ENCODE measurements around the gene YJEFN3. TPM values are rescaled to one million over a fixed set of nuclear protein-coding genes. Genes with fewer than 3 reads are reported as not detected.

YJEFN3 gene
- total RNA-seq, 1 donor from 2014 or later = 21.6 TPM

DNA sequence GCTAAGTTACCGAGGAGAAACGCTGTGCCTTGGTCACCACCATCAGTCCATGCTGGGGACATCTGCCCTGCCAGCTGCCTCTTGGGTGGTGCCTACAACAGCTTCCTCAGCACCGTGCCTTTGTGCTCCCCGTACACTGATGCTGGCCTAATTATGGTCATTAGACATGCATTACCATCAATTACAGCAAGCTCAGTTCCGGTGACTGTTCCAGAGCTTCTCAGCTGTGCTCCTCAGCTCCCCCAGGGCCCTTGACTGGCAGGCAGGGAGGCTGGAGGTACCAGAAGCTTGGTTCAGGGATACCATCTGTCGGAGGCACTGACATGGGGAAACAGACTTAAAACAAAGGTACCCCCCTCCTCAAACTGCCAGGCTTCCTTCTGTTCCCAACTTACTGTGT is 49.5 kb downstream of the YJEFN3 start:
- peaks cover 18% of the 10 kb centered on the region for H3K9me3 Mint-ChIP-seq (ENCODE audit: unreplicated experiment)
- peaks cover 16% of the 10 kb centered on the region for H3K27me3 Mint-ChIP-seq (ENCODE audit: unreplicated experiment)
- peak; percentile 83 for DNase-seq
- H3K4me1 Mint-ChIP-seq (ENCODE audit: low read depth, unreplicated experiment) = peaks cover 34% of the 10 kb centered on the region
- peak overlapping the region; percentile 63 for H3K4me3 Mint-ChIP-seq (ENCODE audit: unreplicated experiment)
- peak overlapping the region; percentile 99 for H3K27ac Mint-ChIP-seq (ENCODE audit: unreplicated experiment)
- TF ChIP-seq, protein P1, sequence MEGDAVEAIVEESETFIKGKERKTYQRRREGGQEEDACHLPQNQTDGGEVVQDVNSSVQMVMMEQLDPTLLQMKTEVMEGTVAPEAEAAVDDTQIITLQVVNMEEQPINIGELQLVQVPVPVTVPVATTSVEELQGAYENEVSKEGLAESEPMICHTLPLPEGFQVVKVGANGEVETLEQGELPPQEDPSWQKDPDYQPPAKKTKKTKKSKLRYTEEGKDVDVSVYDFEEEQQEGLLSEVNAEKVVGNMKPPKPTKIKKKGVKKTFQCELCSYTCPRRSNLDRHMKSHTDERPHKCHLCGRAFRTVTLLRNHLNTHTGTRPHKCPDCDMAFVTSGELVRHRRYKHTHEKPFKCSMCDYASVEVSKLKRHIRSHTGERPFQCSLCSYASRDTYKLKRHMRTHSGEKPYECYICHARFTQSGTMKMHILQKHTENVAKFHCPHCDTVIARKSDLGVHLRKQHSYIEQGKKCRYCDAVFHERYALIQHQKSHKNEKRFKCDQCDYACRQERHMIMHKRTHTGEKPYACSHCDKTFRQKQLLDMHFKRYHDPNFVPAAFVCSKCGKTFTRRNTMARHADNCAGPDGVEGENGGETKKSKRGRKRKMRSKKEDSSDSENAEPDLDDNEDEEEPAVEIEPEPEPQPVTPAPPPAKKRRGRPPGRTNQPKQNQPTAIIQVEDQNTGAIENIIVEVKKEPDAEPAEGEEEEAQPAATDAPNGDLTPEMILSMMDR (IDR thresholded peaks at IDR 0.05; ENCODE audit: partially characterized antibody, unreplicated experiment) = no peak
- no peaks in the 10 kb centered on the region for H3K36me3 Mint-ChIP-seq (ENCODE audit: unreplicated experiment)

DNA sequence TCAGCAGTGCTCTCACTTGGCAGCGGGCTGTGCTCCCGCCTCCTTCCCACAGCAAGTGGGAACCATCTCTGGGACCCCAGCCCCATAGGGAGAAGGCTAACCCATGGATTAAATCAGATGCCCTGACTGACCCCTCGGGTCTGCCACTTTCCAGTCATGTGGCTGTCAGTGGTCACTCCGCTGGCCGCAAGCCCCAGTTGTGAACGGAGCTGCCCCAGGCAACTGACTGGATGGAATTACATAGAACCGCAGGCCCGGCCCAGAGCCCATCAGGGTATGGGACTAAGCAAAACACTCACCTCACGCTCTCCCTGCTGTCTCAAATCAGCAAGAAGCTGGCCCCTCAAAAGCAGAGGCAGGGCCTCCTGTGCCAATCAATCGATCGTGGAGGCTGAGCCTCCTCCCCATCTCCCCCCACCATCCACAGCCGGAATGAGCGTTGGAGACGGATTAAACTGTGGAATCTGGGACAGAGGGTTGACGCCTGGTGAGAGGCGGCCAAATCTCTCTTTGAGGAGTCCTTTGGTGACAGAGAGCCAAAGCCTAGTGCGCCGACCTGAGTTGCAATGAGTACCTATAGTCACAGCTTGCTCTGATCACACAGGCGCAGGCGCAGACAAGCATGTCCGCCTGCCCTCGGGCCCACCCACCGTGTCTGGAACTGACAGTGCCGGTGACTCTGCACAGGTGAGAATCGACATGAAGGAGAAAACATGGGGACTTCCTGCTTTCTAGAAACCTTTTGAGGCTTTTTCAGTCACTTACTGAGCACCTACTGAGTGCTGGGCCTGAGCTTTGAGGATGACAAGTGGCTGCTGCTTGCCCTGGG is 51.0 kb downstream of the YJEFN3 start:
- Mint-ChIP-seq H3K9me3 (ENCODE audit: unreplicated experiment) (peaks cover 18% of the 10 kb centered on the region), H3K27me3 (ENCODE audit: unreplicated experiment) (peaks cover 16% of the 10 kb centered on the region), H3K27ac (ENCODE audit: unreplicated experiment) (peak overlapping the region; percentile 99), H3K4me1 (ENCODE audit: low read depth, unreplicated experiment) (peaks cover 29% of the 10 kb centered on the region), H3K36me3 (ENCODE audit: unreplicated experiment) (no peaks in the 10 kb centered on the region), H3K4me3 (ENCODE audit: unreplicated experiment) (peak overlapping the region; percentile 50)
- peak; percentile 30 for DNase-seq
- TF ChIP-seq, protein P1 (IDR thresholded peaks at IDR 0.05; ENCODE audit: partially characterized antibody, unreplicated experiment) = no peak

DNA sequence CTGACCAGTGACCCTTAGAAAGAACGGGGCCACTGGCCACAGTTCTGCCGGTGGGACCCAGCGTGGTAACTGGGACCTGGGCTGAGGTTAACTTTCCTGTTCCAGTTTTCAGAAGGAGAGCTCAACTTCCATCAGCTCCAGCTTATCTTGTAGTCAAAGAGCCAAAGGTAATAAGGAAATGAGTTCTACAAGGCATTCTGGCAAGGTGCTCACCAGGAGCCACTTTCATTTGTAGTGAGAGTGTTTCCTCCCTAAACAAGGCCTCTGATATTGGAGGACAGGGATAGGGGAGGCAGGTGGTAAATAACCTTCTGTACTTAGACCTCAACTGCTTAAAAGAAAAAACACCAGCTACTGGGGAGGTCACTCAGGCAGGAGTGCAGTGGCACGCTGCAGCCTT is 51.7 kb downstream of the YJEFN3 start:
- DNase-seq = no peak
- Mint-ChIP-seq H3K4me3 (ENCODE audit: unreplicated experiment) (no peak overlapping the region), H3K27me3 (ENCODE audit: unreplicated experiment) (peaks cover 17% of the 10 kb centered on the region), H3K4me1 (ENCODE audit: low read depth, unreplicated experiment) (peaks cover 31% of the 10 kb centered on the region), H3K27ac (ENCODE audit: unreplicated experiment) (no peak overlapping the region), H3K36me3 (ENCODE audit: unreplicated experiment) (no peaks in the 10 kb centered on the region), H3K9me3 (ENCODE audit: unreplicated experiment) (peaks cover 19% of the 10 kb centered on the region)
- TF ChIP-seq, protein P1 (IDR thresholded peaks at IDR 0.05; ENCODE audit: partially characterized antibody, unreplicated experiment) = no peak

DNA sequence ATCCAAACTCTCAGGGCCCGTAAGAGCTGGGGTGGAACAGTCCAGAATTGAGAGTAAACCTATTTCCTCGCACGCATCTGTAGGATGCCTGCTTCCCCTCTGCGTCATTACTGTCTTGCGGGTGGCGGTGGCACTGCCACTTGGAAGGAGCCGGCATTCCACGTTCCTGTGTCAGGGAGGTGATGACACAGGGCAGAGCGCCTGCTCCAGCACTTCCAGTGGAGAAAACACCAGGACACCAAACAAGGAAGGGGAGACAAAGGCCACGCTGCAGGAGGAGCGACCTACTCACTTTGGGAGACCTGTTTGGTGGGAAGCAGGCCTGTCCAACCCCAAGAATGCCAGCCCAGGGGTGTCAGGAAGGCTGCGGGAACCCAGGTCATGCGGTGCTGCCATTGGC is 52.7 kb downstream of the YJEFN3 start:
- peaks cover 18% of the 10 kb centered on the region for H3K9me3 Mint-ChIP-seq (ENCODE audit: unreplicated experiment)

More for the DNA sequence above, 52.7 kb downstream of the YJEFN3 start:
- no peak overlapping the region for H3K4me3 Mint-ChIP-seq (ENCODE audit: unreplicated experiment)
- peak overlapping the region; percentile 79 for H3K27ac Mint-ChIP-seq (ENCODE audit: unreplicated experiment)
- DNase-seq = no peak
- H3K27me3 Mint-ChIP-seq (ENCODE audit: unreplicated experiment) = peaks cover 20% of the 10 kb centered on the region
- H3K4me1 Mint-ChIP-seq (ENCODE audit: low read depth, unreplicated experiment) = peaks cover 33% of the 10 kb centered on the region
- H3K36me3 Mint-ChIP-seq (ENCODE audit: unreplicated experiment) = no peaks in the 10 kb centered on the region
- TF ChIP-seq, protein P1 (IDR thresholded peaks at IDR 0.05; ENCODE audit: partially characterized antibody, unreplicated experiment) = no peak

Measured in glutamatergic neuron (in vitro differentiated cells).